Neural cell (in vitro differentiated cells): ENCODE measurements around the gene ANO3. TPM values are rescaled to one million over a fixed set of nuclear protein-coding genes. Genes with fewer than 3 reads are reported as not detected.
"Not testable (repeated sequence)": the region's sequence is repeated elsewhere in the genome, so short reads cannot be mapped to it uniquely, and the experiment has no call there.

Source experiments
- H2AFZ ChIP-seq: fragments of 200-600, 300-800 bp; sonication (generic), shearing (Covaris generic); 2 replicates; pipeline ENCODE4 v1.6.0; 2014; ENCODE audit warnings: low read depth, mild to moderate bottlenecking, antibody characterized with exemption, low read length, moderate library complexity
- H3F3A ChIP-seq: fragments of 200-600 bp; shearing (Covaris generic); 2 replicates; pipeline ENCODE4 v1.6.1; 2016; ENCODE audit warnings: mild to moderate bottlenecking, moderate library complexity, mixed read lengths, antibody characterized with exemption, low read length; ENCODE audit not compliant: insufficient read depth, poor library complexity, severe bottlenecking
- H3K27ac ChIP-seq: fragments of 200-600, 300-800 bp; sonication (generic), shearing (Covaris generic); 2 replicates; pipeline ENCODE4 v1.5.1; 2014; ENCODE audit warnings: mild to moderate bottlenecking, low read length, moderate library complexity
- H3K27me3 ChIP-seq: fragments of 300-800, 200-600 bp; sonication (generic), shearing (Covaris generic); 2 replicates; pipeline ENCODE4 v1.6.0; 2014; ENCODE audit warnings: mild to moderate bottlenecking, low read depth, low read length, moderate library complexity; ENCODE audit not compliant: insufficient read depth
- H3K36me3 ChIP-seq: fragments of 300-800, 200-600 bp; sonication (generic), shearing (Covaris generic); 2 replicates; pipeline ENCODE4 v1.5.1; 2014; ENCODE audit warnings: mild to moderate bottlenecking, antibody characterized with exemption, low read length, moderate library complexity; ENCODE audit not compliant: insufficient read depth
- H3K4me2 ChIP-seq: fragments of 300-800, 200-600 bp; sonication (generic), shearing (Covaris generic); 2 replicates; pipeline ENCODE4 v1.6.0; 2014; ENCODE audit warnings: mild to moderate bottlenecking, low read length
- H3K4me3 ChIP-seq: fragments of 300-800, 200-600 bp; sonication (generic), shearing (Covaris generic); 2 replicates; pipeline ENCODE4 v1.5.1; 2014; ENCODE audit warnings: mild to moderate bottlenecking, low read length, moderate library complexity
- H3K79me2 ChIP-seq: fragments of 200-600 bp; shearing (Covaris generic); replicated peaks from 2 replicates; pipeline ENCODE4 v1.6.0; 2014; ENCODE audit warnings: mild to moderate bottlenecking, low read length, moderate library complexity; ENCODE audit not compliant: insufficient read depth
- H3K9ac ChIP-seq: fragments of 300-800, 200-600 bp; sonication (generic), shearing (Covaris generic); 2 replicates; pipeline ENCODE4 v1.6.1; 2016; ENCODE audit warnings: mild to moderate bottlenecking, low read length, mixed read lengths
- H3K9me2 ChIP-seq: fragments of 200-600 bp; shearing (Covaris generic); 2 replicates; pipeline ENCODE4 v1.6.1; 2016; ENCODE audit warnings: mild to moderate bottlenecking, low read length, mixed read lengths; ENCODE audit not compliant: insufficient read depth
- H3K9me3 ChIP-seq: fragments of 200-600, 300-800 bp; sonication (generic), shearing (Covaris generic); 2 replicates; pipeline ENCODE4 v1.6.1; 2016; ENCODE audit warnings: mild to moderate bottlenecking, mixed run types, low read length, moderate library complexity, mixed read lengths
- H4K20me1 ChIP-seq: fragments of 200-600 bp; shearing (Covaris generic); 2 replicates; pipeline ENCODE4 v1.6.1; 2016; ENCODE audit warnings: mild to moderate bottlenecking, mixed run types; ENCODE audit not compliant: insufficient read depth
- EP300 ChIP-seq: fragments of 450-650 bp; conservative IDR thresholded peaks from 2 replicates; pipeline ENCODE4 v1.6.1; 2014; ENCODE audit warnings: antibody characterized with exemption, mild to moderate bottlenecking, moderate library complexity; ENCODE audit not compliant: poor library complexity, severe bottlenecking
- MXI1 ChIP-seq: fragments of 450-650 bp; conservative IDR thresholded peaks from 2 replicates; pipeline ENCODE4 v1.6.1; 2014; ENCODE audit warnings: antibody characterized with exemption, mild to moderate bottlenecking; ENCODE audit not compliant: poor library complexity, severe bottlenecking
- POLR2AphosphoS5 ChIP-seq: IDR thresholded peaks from 2 replicates; pipeline ENCODE4 v1.6.1; 2012
- RAD21 ChIP-seq: fragments of 450-650 bp; conservative IDR thresholded peaks from 2 replicates; pipeline ENCODE4 v1.6.1; 2014; ENCODE audit warnings: antibody characterized with exemption, mild to moderate bottlenecking, moderate library complexity
- SMC3 ChIP-seq: fragments of 450-650 bp; conservative IDR thresholded peaks from 2 replicates; pipeline ENCODE4 v1.6.1; 2014; ENCODE audit warnings: antibody characterized with exemption, mild to moderate bottlenecking, moderate library complexity; ENCODE audit not compliant: poor library complexity
- TAF1 ChIP-seq: IDR thresholded peaks from 2 replicates; pipeline ENCODE4 v1.6.1; 2012; ENCODE audit warnings: low read depth
- polyA plus RNA-seq: library from polyadenylated mRNA; depleted of rRNA; stranded (reverse); fragments of >200 nt; gene quantifications from 2 replicates; pipeline ENCODE4 v1.2.3, GENCODE V29; 2014
- TF ChIP-seq, protein P1 (sequence below): fragments of 450-650 bp; IDR thresholded peaks from 2 replicates; pipeline ENCODE4 v1.5.1; 2014; ENCODE audit warnings: antibody characterized with exemption, mild to moderate bottlenecking, moderate library complexity; ENCODE audit not compliant: poor library complexity, severe bottlenecking

ANO3 gene
- polyA plus RNA-seq, 1 donor from 2014 or later = not detected

- TF ChIP-seq SMC3 (no peak), POLR2AphosphoS5 (no peak), EP300 (no peak), TAF1 (no peak), RAD21 (no peak)
- TF ChIP-seq, protein P1, sequence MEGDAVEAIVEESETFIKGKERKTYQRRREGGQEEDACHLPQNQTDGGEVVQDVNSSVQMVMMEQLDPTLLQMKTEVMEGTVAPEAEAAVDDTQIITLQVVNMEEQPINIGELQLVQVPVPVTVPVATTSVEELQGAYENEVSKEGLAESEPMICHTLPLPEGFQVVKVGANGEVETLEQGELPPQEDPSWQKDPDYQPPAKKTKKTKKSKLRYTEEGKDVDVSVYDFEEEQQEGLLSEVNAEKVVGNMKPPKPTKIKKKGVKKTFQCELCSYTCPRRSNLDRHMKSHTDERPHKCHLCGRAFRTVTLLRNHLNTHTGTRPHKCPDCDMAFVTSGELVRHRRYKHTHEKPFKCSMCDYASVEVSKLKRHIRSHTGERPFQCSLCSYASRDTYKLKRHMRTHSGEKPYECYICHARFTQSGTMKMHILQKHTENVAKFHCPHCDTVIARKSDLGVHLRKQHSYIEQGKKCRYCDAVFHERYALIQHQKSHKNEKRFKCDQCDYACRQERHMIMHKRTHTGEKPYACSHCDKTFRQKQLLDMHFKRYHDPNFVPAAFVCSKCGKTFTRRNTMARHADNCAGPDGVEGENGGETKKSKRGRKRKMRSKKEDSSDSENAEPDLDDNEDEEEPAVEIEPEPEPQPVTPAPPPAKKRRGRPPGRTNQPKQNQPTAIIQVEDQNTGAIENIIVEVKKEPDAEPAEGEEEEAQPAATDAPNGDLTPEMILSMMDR = no peak
- H3K9me2 ChIP-seq = no peaks in the 10 kb centered on the region
- H3K36me3 ChIP-seq = no peaks in the 10 kb centered on the region
- H3K27me3 ChIP-seq = no peaks in the 10 kb centered on the region
- H3K9me3 ChIP-seq = no peaks in the 10 kb centered on the region
- H2AFZ ChIP-seq = no peak overlapping the region
- no peaks in the 10 kb centered on the region for H4K20me1 ChIP-seq
- no peak overlapping the region for H3K4me2 ChIP-seq
- no peak overlapping the region for H3K9ac ChIP-seq
- H3K27ac ChIP-seq = no peak overlapping the region
- no peaks in the 10 kb centered on the region for H3K79me2 ChIP-seq
- H3F3A ChIP-seq = no peaks in the 10 kb centered on the region
- no peak overlapping the region for H3K4me3 ChIP-seq
These were observed 294.4 kb downstream of the ANO3 start for GRCh38 chr11:26626346-26626745.

DNA sequence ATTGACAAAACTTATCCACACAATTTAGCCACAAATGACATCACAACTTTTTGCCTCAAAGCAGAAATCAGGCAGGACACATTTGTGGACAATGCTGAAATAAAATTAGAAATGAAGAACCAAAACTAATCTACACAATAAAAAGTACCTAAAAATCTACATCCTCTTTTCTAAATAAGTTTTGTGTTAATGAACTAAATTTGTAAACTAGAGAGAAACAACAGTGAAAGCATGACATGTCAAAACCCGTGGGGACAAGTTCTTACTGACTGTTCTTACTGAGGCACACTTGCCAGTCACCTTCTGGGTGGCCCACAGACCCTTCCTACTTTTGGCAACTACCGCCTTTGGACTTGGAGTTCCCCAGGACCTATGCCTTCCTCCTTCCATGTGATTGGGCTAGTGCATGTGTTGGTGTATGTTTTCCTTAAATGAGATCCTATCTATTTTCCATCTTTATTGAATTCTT, 300.8 kb downstream of the ANO3 start:
- H3K27me3 ChIP-seq = no peaks in the 10 kb centered on the region
- no peak overlapping the region for H3K27ac ChIP-seq
- H3K36me3 ChIP-seq = no peaks in the 10 kb centered on the region
- no peak overlapping the region for H3K4me3 ChIP-seq
- no peak for TF ChIP-seq RAD21
- no peak for TF ChIP-seq MXI1
- no peak for TF ChIP-seq SMC3
- TF ChIP-seq, protein P1 = no peak
- TF ChIP-seq EP300 = no peak
- no peak overlapping the region for H2AFZ ChIP-seq
- no peaks in the 10 kb centered on the region for H3K79me2 ChIP-seq
- H4K20me1 ChIP-seq = no peaks in the 10 kb centered on the region
- no peak overlapping the region for H3K9ac ChIP-seq
- H3K9me3 ChIP-seq = no peaks in the 10 kb centered on the region
- no peak overlapping the region for H3K4me2 ChIP-seq
- H3F3A ChIP-seq = no peaks in the 10 kb centered on the region
- no peaks in the 10 kb centered on the region for H3K9me2 ChIP-seq

GRCh38 chr11:26643314-26643713, 311.4 kb downstream of the ANO3 start:
- not testable (repeated sequence) for H3K79me2 ChIP-seq, H3K9me2 ChIP-seq, H3K4me2 ChIP-seq, H2AFZ ChIP-seq, H3K9me3 ChIP-seq, H3K27me3 ChIP-seq, H3K27ac ChIP-seq, H3F3A ChIP-seq, H3K36me3 ChIP-seq, H3K4me3 ChIP-seq, H4K20me1 ChIP-seq, H3K9ac ChIP-seq
